Spinal cord (tissue), 10 donors: ENCODE data around the gene PFKL. TPM values are rescaled to one million over a fixed set of nuclear protein-coding genes. Genes with fewer than 3 reads are reported as not detected.

Experiments
- DNase-seq, 6 donors: peaks; one replicate each; pipeline versions ENCODE4 v3.0.0 to v3.0.0-alpha.2; 2013 to 2015; ENCODE audit warnings: low spot score in 6 of 6, low read depth in 4 of 6
- H3K27ac ChIP-seq: one replicate; pipeline ENCODE4 v1.5.1; 2013; ENCODE audit warnings: low read depth, low read length, control low read depth
- H3K27me3 ChIP-seq: one replicate; pipeline ENCODE4 v1.6.1; 2013; ENCODE audit warnings: low read length; ENCODE audit not compliant: control insufficient read depth, insufficient read depth
- H3K36me3 ChIP-seq: one replicate; pipeline ENCODE4 v1.6.1; 2013; ENCODE audit warnings: low read length; ENCODE audit not compliant: control insufficient read depth, insufficient read depth
- H3K4me1 ChIP-seq: one replicate; pipeline ENCODE4 v1.6.1; 2013; ENCODE audit warnings: low read length; ENCODE audit not compliant: control insufficient read depth, insufficient read depth
- H3K4me3 ChIP-seq: one replicate; pipeline ENCODE4 v1.5.1; 2013; ENCODE audit warnings: low read depth, low read length, control low read depth
- H3K9me3 ChIP-seq: one replicate; pipeline ENCODE4 v1.6.1; 2013; ENCODE audit warnings: low read length; ENCODE audit not compliant: control insufficient read depth, insufficient read depth
- WGBS: methylation state at CpG from one replicate; pipeline ENCODE4 v1.1.5; 2013; ENCODE audit warnings: missing lambda C conversion rate; ENCODE audit not compliant: insufficient coverage; 5-methylcytosine and 5-hydroxymethylcytosine counted together
- polyA plus RNA-seq, 2 donors: library from polyadenylated mRNA; unstranded; fragments of 120-200 nt; gene quantifications; one replicate each; pipeline ENCODE4 v1.2.1, GENCODE V29; 2013; ENCODE audit not compliant: insufficient read length in 2 of 2
- total RNA-seq, 2 donors: library from RNA; depleted of rRNA in 1 of 2; stranded (reverse); fragments of 120-200 nt in 1 of 2; fragments of >200 nt in 1 of 2; gene quantifications; one replicate each; pipeline versions ENCODE4 v1.2.3 to v1.2.4, GENCODE V29; 2013 to 2014
- donor health status: healthy.

Gene PFKL
- total and polyA plus RNA-seq, 4 donors: 107 to 172 (median 151) TPM

- no peaks in the 10 kb centered on the region for H3K27me3 ChIP-seq
- peaks cover 20% of the 10 kb centered on the region for H3K4me1 ChIP-seq
- no peak for DNase-seq
- peaks cover 93% of the 10 kb centered on the region for H3K36me3 ChIP-seq
- H3K4me3 ChIP-seq: no peak overlapping the region
- H3K27ac ChIP-seq: no peak overlapping the region
- H3K9me3 ChIP-seq: no peaks in the 10 kb centered on the region
- 91% methylated on average over 24 of the region's 28 CpGs for WGBS
These were observed 11.0 kb downstream of the PFKL start for GRCh38 chr21:44310628-44311507.

DNA sequence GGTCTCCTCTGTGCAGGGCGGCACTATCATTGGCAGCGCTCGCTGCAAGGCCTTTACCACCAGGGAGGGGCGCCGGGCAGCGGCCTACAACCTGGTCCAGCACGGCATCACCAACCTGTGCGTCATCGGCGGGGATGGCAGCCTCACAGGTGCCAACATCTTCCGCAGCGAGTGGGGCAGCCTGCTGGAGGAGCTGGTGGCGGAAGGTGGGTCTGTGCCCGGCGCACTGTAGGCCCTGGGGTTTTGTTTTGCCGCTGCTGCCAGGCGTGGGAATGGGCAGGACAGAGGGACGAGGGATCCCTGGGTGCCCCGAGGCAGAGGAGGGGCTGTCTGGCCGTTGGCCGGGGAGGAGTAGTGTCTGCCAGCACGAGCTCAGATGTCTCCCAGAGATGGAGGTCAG, 12.2 kb downstream of the PFKL start:
- 93% methylated on average over 20 of the region's 22 CpGs for WGBS
- H3K4me3 ChIP-seq: no peak overlapping the region
- no peak overlapping the region for H3K27ac ChIP-seq

DNA sequence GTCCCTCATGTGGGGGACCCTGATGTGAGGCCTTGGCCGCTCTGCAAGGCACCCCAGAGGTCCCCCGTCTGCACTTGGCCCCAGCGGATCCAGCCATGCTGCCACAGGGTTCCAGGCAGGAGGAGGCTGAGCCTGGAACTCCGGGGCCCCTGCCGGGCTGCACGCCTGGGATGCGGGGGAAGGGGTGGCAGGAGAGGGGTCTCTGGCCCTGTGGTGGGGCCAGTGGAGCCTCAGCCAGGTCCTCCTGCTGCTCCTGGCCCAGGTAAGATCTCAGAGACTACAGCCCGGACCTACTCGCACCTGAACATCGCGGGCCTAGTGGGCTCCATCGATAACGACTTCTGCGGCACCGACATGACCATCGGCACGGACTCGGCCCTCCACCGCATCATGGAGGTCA, 12.9 kb downstream of the PFKL start:
- H3K27ac ChIP-seq: no peak overlapping the region
- WGBS: 92% methylated on average over 19 of the region's 19 CpGs
- H3K4me3 ChIP-seq: no peak overlapping the region
- no peaks in the 10 kb centered on the region for H3K9me3 ChIP-seq
- DNase-seq: no peak
- peaks cover 7% of the 10 kb centered on the region for H3K4me1 ChIP-seq
- H3K27me3 ChIP-seq: no peaks in the 10 kb centered on the region
- peaks cover 93% of the 10 kb centered on the region for H3K36me3 ChIP-seq

More for the DNA sequence above, 12.2 kb downstream of the PFKL start:
- Histone ChIP-seq H3K4me1 (peaks cover 10% of the 10 kb centered on the region), H3K27me3 (no peaks in the 10 kb centered on the region), H3K36me3 (peaks cover 93% of the 10 kb centered on the region), H3K9me3 (no peaks in the 10 kb centered on the region)
- no peak for DNase-seq

- H3K36me3 ChIP-seq: peaks cover 97% of the 10 kb centered on the region
- H3K4me3 ChIP-seq: no peak overlapping the region
- no peaks in the 10 kb centered on the region for H3K9me3 ChIP-seq
- 98% methylated on average over 13 of the region's 13 CpGs for WGBS
- H3K27me3 ChIP-seq: no peaks in the 10 kb centered on the region
- no peak for DNase-seq
- H3K27ac ChIP-seq: no peak overlapping the region
- H3K4me1 ChIP-seq: peaks cover 4% of the 10 kb centered on the region
These were observed 13.6 kb downstream of the PFKL start for GRCh38 chr21:44313451-44313850.

DNA sequence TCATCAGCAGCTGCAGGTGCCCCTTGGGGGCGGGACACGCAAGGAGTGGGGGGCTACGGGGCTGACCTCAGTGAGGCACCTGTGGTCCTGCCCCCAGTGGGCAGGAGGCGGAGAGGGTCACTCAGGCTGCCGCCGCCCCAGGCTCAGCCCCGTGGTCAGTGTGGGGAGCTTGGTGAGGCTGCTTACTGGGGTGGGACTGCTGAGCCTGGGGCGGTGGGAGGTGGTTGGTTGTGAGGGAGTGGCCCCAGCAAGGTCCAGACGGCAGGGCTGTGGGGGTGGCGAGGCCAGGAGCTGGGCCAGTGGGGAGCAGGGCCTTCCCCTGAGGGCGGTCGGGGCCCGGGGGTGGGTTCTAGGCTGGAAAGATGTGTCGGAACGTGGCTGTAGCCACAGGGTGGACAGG, 14.3 kb downstream of the PFKL start:
- H3K4me1 ChIP-seq: peaks cover 4% of the 10 kb centered on the region
- no peaks in the 10 kb centered on the region for H3K27me3 ChIP-seq
- H3K4me3 ChIP-seq: no peak overlapping the region
- peaks cover 100% of the 10 kb centered on the region for H3K36me3 ChIP-seq
- WGBS: 90% methylated on average over 15 of the region's 15 CpGs
- no peak for DNase-seq
- no peak overlapping the region for H3K27ac ChIP-seq
- no peaks in the 10 kb centered on the region for H3K9me3 ChIP-seq

- Histone ChIP-seq H3K36me3 (peaks cover 100% of the 10 kb centered on the region), H3K4me1 (peaks cover 4% of the 10 kb centered on the region), H3K27me3 (no peaks in the 10 kb centered on the region), H3K4me3 (no peak overlapping the region), H3K9me3 (no peaks in the 10 kb centered on the region), H3K27ac (no peak overlapping the region)
- no peak for DNase-seq
- WGBS: 92% methylated on average over 11 of the region's 11 CpGs
These were observed 14.7 kb downstream of the PFKL start for GRCh38 chr21:44314561-44314960.

GRCh38 chr21:44315691-44316203, 15.9 kb downstream of the PFKL start:
- Histone ChIP-seq H3K36me3 (peaks cover 100% of the 10 kb centered on the region), H3K27me3 (no peaks in the 10 kb centered on the region), H3K4me3 (no peak overlapping the region), H3K9me3 (no peaks in the 10 kb centered on the region), H3K27ac (no peak overlapping the region), H3K4me1 (peaks cover 4% of the 10 kb centered on the region)
- DNase-seq: no peak
- WGBS: 95% methylated on average over 16 of the region's 16 CpGs

GRCh38 chr21:44316277-44316900, 16.5 kb downstream of the PFKL start:
- Histone ChIP-seq H3K27me3 (no peaks in the 10 kb centered on the region), H3K27ac (no peak overlapping the region), H3K9me3 (no peaks in the 10 kb centered on the region), H3K4me3 (no peak overlapping the region), H3K36me3 (peaks cover 100% of the 10 kb centered on the region), H3K4me1 (peaks cover 4% of the 10 kb centered on the region)
- no peak for DNase-seq
- WGBS: 95% methylated on average over 19 of the region's 27 CpGs

DNA sequence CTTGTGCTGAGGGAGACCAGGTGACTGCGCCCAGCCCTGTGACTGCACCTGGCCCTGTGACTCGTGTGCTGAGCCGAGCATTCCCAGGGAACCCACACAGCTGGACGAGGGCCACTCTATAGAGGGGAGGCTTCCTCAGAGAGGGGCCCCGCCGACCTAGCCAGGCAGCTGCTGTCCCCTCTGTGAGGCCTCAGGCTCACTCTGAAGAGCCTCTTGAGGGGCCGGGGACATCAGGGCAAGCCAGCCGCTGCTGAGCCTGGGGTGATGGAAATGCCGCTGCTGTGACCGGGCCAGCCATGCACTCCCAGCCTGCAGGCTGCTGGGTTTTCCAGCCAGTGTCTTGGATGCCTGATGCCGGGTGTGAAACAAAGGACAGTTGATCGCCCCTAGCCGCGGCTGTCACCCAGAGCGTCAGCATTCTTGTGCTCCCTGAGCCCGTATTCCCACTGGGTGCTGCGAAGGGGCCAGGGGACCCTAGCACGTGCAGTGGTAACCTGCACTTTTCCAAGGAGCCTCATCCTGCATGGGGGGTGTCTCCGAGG, 17.5 kb downstream of the PFKL start:
- peaks cover 4% of the 10 kb centered on the region for H3K4me1 ChIP-seq
- no peak overlapping the region for H3K4me3 ChIP-seq
- no peak for DNase-seq
- 91% methylated on average over 19 of the region's 19 CpGs for WGBS
- no peak overlapping the region for H3K27ac ChIP-seq
- H3K27me3 ChIP-seq: no peaks in the 10 kb centered on the region
- H3K36me3 ChIP-seq: peaks cover 100% of the 10 kb centered on the region
- no peaks in the 10 kb centered on the region for H3K9me3 ChIP-seq
